Loucy (cell line): Measurements from ENCODE around the gene VAV2.
"Not testable (repeated sequence)": the region's sequence is repeated elsewhere in the genome, so short reads cannot be mapped to it uniquely, and the experiment has no call there.

Experiments
- EZH2phosphoT487 ChIP-seq: fragments of 200-600 bp; IDR thresholded peaks from 2 replicates; pipeline ENCODE4 v1.6.1; 2018; ENCODE audit warnings: antibody characterized with exemption, mild to moderate bottlenecking, moderate library complexity, borderline replicate concordance
- TF ChIP-seq, protein P1 (sequence below): fragments of 200-600 bp; sonication (generic); conservative IDR thresholded peaks from 2 replicates; pipeline ENCODE4 v1.5.1; 2014; ENCODE audit warnings: mild to moderate bottlenecking, antibody characterized with exemption, low read length

DNA sequence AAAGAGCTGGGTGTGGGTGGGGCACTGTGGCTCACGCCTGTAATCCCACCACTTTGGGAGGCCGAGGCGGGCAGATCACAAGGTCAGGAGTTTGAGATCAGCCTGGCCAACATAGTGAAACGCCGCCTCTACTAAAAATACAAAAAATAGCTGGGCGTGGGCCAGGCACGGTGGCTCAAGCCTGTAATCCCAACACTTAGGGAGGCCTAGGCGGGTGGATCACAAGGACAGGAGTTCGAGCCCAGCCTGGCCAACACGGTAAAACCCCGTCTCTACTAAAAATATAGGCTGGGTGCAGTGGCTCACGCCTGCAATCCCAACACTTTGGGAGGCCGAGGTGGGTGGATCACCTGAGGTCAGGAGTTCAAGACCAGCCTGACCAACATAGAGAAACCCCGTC, 3.4 kb downstream of the VAV2 start:
- TF ChIP-seq, protein P1, sequence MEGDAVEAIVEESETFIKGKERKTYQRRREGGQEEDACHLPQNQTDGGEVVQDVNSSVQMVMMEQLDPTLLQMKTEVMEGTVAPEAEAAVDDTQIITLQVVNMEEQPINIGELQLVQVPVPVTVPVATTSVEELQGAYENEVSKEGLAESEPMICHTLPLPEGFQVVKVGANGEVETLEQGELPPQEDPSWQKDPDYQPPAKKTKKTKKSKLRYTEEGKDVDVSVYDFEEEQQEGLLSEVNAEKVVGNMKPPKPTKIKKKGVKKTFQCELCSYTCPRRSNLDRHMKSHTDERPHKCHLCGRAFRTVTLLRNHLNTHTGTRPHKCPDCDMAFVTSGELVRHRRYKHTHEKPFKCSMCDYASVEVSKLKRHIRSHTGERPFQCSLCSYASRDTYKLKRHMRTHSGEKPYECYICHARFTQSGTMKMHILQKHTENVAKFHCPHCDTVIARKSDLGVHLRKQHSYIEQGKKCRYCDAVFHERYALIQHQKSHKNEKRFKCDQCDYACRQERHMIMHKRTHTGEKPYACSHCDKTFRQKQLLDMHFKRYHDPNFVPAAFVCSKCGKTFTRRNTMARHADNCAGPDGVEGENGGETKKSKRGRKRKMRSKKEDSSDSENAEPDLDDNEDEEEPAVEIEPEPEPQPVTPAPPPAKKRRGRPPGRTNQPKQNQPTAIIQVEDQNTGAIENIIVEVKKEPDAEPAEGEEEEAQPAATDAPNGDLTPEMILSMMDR = not testable (repeated sequence)
- TF ChIP-seq EZH2phosphoT487 = not testable (repeated sequence)
